GM12878 (cell line): ENCODE results near the gene C1orf74. TPM values are rescaled to one million over a fixed set of nuclear protein-coding genes. Genes with fewer than 3 reads are reported as not detected.
A peak's percentile ranks its signal among the peaks of the same experiment; 100 is the strongest.

Experiments
- CHD4 ChIP-seq: fragments of 200-600 bp; sonication (generic); IDR thresholded peaks from 2 replicates; pipeline ENCODE4 v1.6.1; 2016; ENCODE audit warnings: mild to moderate bottlenecking
- CREB1 ChIP-seq: IDR thresholded peaks from 2 replicates; pipeline ENCODE4 v1.6.1; 2012; ENCODE audit warnings: low read depth, mild to moderate bottlenecking, inconsistent platforms
- E2F8 ChIP-seq: fragments of 450-650 bp; IDR thresholded peaks from 2 replicates; pipeline ENCODE4 v1.6.1; 2018; ENCODE audit warnings: mild to moderate bottlenecking, low read depth, moderate library complexity; ENCODE audit not compliant: partially characterized antibody
- ESRRA ChIP-seq: IDR thresholded peaks from 2 replicates; pipeline ENCODE4 v1.6.1; 2012; ENCODE audit warnings: mild to moderate bottlenecking, low read length, improper control_type of control experiment
- FOS ChIP-seq: IDR thresholded peaks from 3 replicates; pipeline ENCODE4 v1.6.1; 2011; ENCODE audit warnings: borderline replicate concordance; ENCODE audit not compliant: insufficient read length; ENCODE audit errors: extremely low read depth
- KDM1A ChIP-seq: fragments of 200-600 bp; sonication (generic); IDR thresholded peaks from 2 replicates; pipeline ENCODE4 v1.6.1; 2016; ENCODE audit warnings: borderline replicate concordance
- KLF5 ChIP-seq: fragments of 450-650 bp; IDR thresholded peaks from 2 replicates; pipeline ENCODE4 v1.6.1; 2014; ENCODE audit warnings: mild to moderate bottlenecking; ENCODE audit not compliant: partially characterized antibody
- MYC ChIP-seq: IDR thresholded peaks from 2 replicates; pipeline ENCODE4 v1.6.1; 2011; ENCODE audit warnings: mild to moderate bottlenecking, low read length, moderate library complexity, inconsistent platforms; ENCODE audit not compliant: insufficient read depth, insufficient replicate concordance, insufficient read length, severe bottlenecking
- NBN ChIP-seq: fragments of 450-650 bp; IDR thresholded peaks from 2 replicates; pipeline ENCODE4 v1.6.1; 2016
- NFXL1 ChIP-seq: fragments of 450-650 bp; IDR thresholded peaks from 2 replicates; pipeline ENCODE4 v1.6.1; 2017; ENCODE audit warnings: antibody characterized with exemption, mild to moderate bottlenecking, borderline replicate concordance
- NFYA ChIP-seq: IDR thresholded peaks from 2 replicates; pipeline ENCODE4 v1.6.1; 2011; ENCODE audit warnings: low read depth, mild to moderate bottlenecking, low read length, improper control_type of control experiment, borderline replicate concordance
- PKNOX1 ChIP-seq: fragments of 450-650 bp; IDR thresholded peaks from 2 replicates; pipeline ENCODE4 v1.6.1; 2016; ENCODE audit warnings: mild to moderate bottlenecking
- POLR2AphosphoS5 ChIP-seq: IDR thresholded peaks from 2 replicates; pipeline ENCODE4 v1.6.1; 2011; ENCODE audit warnings: mild to moderate bottlenecking, low read length, inconsistent platforms
- RAD21 ChIP-seq: IDR thresholded peaks from 2 replicates; pipeline ENCODE4 v1.6.1; 2011; ENCODE audit warnings: mild to moderate bottlenecking, low read depth, low read length, moderate library complexity; ENCODE audit not compliant: insufficient read depth
- RELA ChIP-seq: fragments of 450-650 bp; IDR thresholded peaks from 2 replicates; pipeline ENCODE4 v1.8.0; 2014; ENCODE audit warnings: borderline replicate concordance; ENCODE audit not compliant: partially characterized antibody
- RELB ChIP-seq: fragments of 450-650 bp; IDR thresholded peaks from 2 replicates; pipeline ENCODE4 v1.6.1; 2017; ENCODE audit warnings: low read depth, mild to moderate bottlenecking, moderate library complexity
- TCF12 ChIP-seq: IDR thresholded peaks from 2 replicates; pipeline ENCODE4 v1.6.1; 2011; ENCODE audit warnings: low read depth, mild to moderate bottlenecking, low read length
- TCF3 ChIP-seq: IDR thresholded peaks from 2 replicates; pipeline ENCODE4 v1.6.1; 2012; ENCODE audit warnings: low read depth, mild to moderate bottlenecking, low read length, borderline replicate concordance; ENCODE audit not compliant: insufficient read depth
- TCF7 ChIP-seq: IDR thresholded peaks from 2 replicates; pipeline ENCODE4 v1.6.1; 2014; ENCODE audit warnings: antibody characterized with exemption, borderline replicate concordance
- ZNF207 ChIP-seq: fragments of 450-650 bp; IDR thresholded peaks from 2 replicates; pipeline ENCODE4 v1.6.1; 2014; ENCODE audit warnings: antibody characterized with exemption, mild to moderate bottlenecking, borderline replicate concordance
- polyA plus RNA-seq, 11 experiments: library from polyadenylated mRNA; depleted of rRNA in 4 of 11; unstranded in 6 of 11; stranded (reverse) in 5 of 11; fragments of >200 nt; fragmentation: Nextera tagmentation in 4 of 11; fragmentation: Illumina TruSeq in 1 of 11; extraction: Ambion mirVana in 4 of 11; extraction: Trizol in 1 of 11; gene quantifications; 1 replicate in 1 of 11; 2 replicates in 10 of 11; pipeline versions ENCODE4 v1.2.1 to v1.2.3, GENCODE V29; 2011 to 2016; ENCODE audit warnings: inconsistent platforms in 2 of 11, missing spikeins in 2 of 11, low read depth in 1 of 11
- total RNA-seq, 4 experiments: library from RNA; depleted of rRNA in 3 of 4; stranded (reverse); fragments of >200 nt in 3 of 4; fragmentation: Illumina TruSeq in 1 of 4; extraction: Trizol in 1 of 4; gene quantifications; 2 replicates each; pipeline versions ENCODE4 v1.2.1 to v1.2.3, GENCODE V29; 2013 to 2021

The C1orf74 gene
- total and polyA plus RNA-seq, 10 of the 15 experiments (the other 5 are each of a cell fraction or from before 2014, with no cell fraction given) = 3.1 to 5.5 (median 3.6) TPM

- TF ChIP-seq PKNOX1 (peak; percentile 69; the same call in 1 of the 2 replicates), POLR2AphosphoS5 (peak; percentile 86), RAD21 (no peak), KLF5 (peak; percentile 68), NFXL1 (no peak), ESRRA (no peak), CREB1 (peak; percentile 98), TCF12 (peak; percentile 48; the same call in 1 of the 2 replicates), TCF3 (peak; percentile 22; the same call in 1 of the 2 replicates), FOS (no peak), ZNF207 (peak; percentile 55; the same call in 1 of the 2 replicates), MYC (no peak), KDM1A (no peak), RELB (peak; percentile 68; the same call in 1 of the 2 replicates), E2F8 (peak; percentile 75), NFYA (no peak), RELA (peak; percentile 42), CHD4 (no peak), TCF7 (no peak), NBN (peak; percentile 100)
Measured at GRCh38 chr1:209784265-209785169, at the start of gene C1orf74 (continued).
